Measurements from ENCODE around the gene C4orf17. TPM values are rescaled to one million over a fixed set of nuclear protein-coding genes. Genes with fewer than 3 reads are reported as not detected.

Gene C4orf17
- total RNA-seq, 1 donor from 2014 or later = not detected

DNA sequence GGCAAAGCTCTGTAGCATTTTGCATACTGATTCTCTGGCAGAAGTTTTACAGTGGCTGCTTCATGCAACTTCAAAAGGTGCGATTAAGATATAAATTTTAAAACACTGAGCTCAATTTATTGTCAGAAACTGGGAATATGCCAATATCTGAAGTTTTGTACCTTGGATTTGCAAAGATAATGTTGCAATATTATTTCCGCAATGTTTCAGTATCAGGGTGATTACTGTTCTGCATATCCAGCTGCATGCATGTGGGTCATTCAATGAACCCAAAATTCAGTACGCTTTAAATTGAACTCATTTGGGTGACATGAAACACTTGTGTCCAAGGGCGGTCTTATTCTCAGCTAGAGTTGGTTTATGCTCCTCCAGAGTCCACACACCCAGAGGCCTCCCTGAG, 26.9 kb downstream of the C4orf17 start:
- Histone ChIP-seq H3K27ac (no peak overlapping the region), H3K4me1 (no peaks in the 10 kb centered on the region), H3K36me3 (no peaks in the 10 kb centered on the region), H3K27me3 (no peaks in the 10 kb centered on the region), H3K4me3 (no peak overlapping the region), H3K9me3 (no peaks in the 10 kb centered on the region)
- intact Hi-C loops (cut with DNase I) = no loop called here
- ATAC-seq (no peak), DNase-seq (no peak)
- TF ChIP-seq, protein P1, sequence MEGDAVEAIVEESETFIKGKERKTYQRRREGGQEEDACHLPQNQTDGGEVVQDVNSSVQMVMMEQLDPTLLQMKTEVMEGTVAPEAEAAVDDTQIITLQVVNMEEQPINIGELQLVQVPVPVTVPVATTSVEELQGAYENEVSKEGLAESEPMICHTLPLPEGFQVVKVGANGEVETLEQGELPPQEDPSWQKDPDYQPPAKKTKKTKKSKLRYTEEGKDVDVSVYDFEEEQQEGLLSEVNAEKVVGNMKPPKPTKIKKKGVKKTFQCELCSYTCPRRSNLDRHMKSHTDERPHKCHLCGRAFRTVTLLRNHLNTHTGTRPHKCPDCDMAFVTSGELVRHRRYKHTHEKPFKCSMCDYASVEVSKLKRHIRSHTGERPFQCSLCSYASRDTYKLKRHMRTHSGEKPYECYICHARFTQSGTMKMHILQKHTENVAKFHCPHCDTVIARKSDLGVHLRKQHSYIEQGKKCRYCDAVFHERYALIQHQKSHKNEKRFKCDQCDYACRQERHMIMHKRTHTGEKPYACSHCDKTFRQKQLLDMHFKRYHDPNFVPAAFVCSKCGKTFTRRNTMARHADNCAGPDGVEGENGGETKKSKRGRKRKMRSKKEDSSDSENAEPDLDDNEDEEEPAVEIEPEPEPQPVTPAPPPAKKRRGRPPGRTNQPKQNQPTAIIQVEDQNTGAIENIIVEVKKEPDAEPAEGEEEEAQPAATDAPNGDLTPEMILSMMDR (IDR thresholded peaks at IDR 0.05) = no peak

DNA sequence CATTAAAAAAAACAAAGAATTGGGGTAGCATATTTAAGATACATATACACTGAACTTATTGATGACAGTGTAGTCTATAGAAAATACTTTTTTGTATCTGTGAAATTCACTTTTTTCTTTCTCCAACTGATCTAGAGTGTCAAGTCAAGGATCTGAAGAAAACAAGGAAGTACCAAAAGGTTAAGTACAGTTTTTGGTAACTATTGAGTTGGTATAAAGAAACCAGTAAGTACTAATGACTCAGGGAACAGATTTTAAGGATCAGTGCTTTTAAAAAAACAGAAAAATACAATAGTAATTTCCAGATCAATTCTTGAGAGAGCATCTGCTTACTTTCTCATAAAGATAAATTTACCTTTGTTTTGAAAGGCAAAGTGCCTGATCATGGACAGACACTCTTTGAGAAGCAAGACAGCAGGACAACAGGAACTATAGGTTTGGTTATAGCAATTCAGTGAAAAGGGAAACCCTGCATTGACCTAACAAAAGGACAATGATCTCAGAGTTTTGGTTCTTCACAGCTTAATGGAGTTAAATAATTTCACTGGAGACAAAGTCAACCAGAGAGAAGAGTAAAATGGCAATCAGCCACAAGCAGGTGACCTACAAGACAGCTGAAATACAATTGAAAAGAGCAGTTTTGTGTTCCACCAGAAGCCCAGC, 29.6 kb downstream of the C4orf17 start:
- intact Hi-C loops (cut with DNase I) = no loop called here
- ATAC-seq (no peak), DNase-seq (no peak)
- no peaks in the 10 kb centered on the region for H3K9me3 ChIP-seq
- no peak overlapping the region for H3K4me3 ChIP-seq
- H3K27me3 ChIP-seq = no peaks in the 10 kb centered on the region
- H3K27ac ChIP-seq = no peak overlapping the region
- TF ChIP-seq, protein P1 (IDR thresholded peaks at IDR 0.05) = no peak
- no peaks in the 10 kb centered on the region for H3K36me3 ChIP-seq
- no peaks in the 10 kb centered on the region for H3K4me1 ChIP-seq

DNA sequence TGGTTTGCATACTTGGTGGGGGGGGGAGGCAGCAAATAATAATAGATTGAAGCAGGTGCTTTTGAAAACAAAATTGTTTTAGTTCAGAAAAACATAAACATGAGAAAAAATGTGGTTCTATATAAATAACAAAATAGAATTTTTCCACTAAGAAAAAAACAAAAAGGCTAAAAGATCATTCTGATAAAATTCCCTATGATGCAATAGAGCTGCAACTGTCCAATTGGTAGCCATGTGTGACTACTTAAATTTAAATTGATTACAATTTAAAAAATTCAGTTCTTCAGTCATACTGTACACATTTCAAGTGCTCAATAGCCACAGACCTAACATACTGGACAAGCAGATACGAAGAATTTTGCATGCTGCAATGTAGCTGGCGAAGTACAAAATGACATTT, 42.1 kb downstream of the C4orf17 start:
- DNase-seq = no peak

DNA sequence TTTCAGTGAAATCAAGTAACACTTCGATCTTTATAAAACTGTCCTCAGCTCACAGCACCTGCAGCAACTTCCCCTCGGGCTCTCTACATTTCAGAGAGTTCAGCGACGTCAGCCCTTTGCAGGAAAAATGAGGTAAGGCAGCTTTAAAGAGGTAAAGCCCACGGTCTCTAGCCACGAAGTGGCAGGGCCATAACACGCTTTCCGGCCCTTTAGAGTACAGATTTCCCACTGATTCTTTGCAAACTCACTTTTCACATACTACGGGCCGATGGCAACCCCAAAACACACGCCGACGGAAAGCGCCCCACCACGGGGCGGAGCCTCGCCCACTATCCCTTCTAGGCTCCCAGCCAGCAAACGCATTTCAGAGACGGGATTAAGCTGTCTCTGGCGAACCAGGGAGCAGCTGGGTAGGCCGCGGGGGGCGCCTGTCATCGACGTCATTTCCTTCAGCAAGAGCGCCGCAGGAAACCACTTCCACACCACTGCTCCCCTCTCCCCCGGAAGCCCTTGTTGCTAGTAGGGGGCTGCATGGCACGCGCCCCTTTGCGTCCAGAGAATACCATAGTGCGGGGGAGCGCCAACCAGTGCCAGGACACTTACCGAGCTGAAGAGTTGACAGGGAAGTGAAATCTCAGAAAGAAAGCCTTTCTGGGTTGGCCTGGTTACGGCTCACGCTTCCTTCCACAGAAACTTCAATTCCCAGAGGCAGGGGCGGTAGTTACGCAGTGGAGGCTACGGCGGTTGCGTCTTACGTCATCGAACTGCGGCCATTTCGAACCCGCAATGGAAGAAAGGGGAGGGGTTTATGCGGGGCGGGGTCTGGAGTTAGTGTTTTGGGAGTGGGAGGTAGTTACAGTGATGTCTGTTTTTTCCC, 52.7 kb downstream of the C4orf17 start, which contains the start of gene TRMT10A:
Gene TRMT10A (minus strand): TSS at position 730 of the 877 bp plus-strand sequence. CDS start 4,701 bp downstream, outside the sequence.
- DNase-seq (peak; percentile 99), ATAC-seq (peak; percentile 97)
- H3K27me3 ChIP-seq = no peaks in the 10 kb centered on the region
- TF ChIP-seq, protein P1 (IDR thresholded peaks at IDR 0.05) = no peak
- no peaks in the 10 kb centered on the region for H3K9me3 ChIP-seq
- peak within 1 kb of the TSS; percentile 68 for H3K4me3 ChIP-seq
- peaks cover 5% of the 10 kb centered on the region for H3K4me1 ChIP-seq
- no peaks in the 10 kb centered on the region for H3K36me3 ChIP-seq
- intact Hi-C loops (cut with DNase I) = loop anchor here (10.0 kb wide), 1 partner anchor 241 kb away; no protein-coding TSS in a partner anchor
- peak within 1 kb of the TSS; percentile 98 for H3K27ac ChIP-seq

More for the DNA sequence above, 42.1 kb downstream of the C4orf17 start:
- no peak for ATAC-seq
- Histone ChIP-seq H3K4me1 (no peaks in the 10 kb centered on the region), H3K27me3 (no peaks in the 10 kb centered on the region), H3K4me3 (no peak overlapping the region), H3K9me3 (no peaks in the 10 kb centered on the region), H3K36me3 (peaks cover 11% of the 10 kb centered on the region), H3K27ac (no peak overlapping the region)
- intact Hi-C loops (cut with DNase I) = no loop called here
- TF ChIP-seq, protein P1 (IDR thresholded peaks at IDR 0.05) = no peak

DNA sequence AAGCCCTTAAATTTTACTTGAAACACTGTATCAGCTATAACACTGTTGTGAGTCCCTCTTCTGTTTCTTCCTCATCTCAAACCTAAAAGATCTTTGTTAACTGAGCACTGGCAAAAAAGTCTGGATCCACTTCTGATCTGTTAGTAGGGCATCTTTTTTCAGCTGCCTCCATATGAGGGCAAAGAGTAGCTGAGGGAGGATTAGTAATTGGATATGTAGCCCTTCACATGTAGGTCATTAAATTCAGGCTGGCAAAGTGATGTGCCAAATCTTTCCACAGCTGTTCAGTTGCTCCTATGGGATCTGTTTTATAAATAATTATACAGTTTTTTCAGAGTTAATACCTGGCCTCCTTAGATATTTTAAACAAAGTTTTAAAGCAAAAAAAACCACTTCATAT, 54.1 kb downstream of the C4orf17 start:
- TF ChIP-seq, protein P1 (IDR thresholded peaks at IDR 0.05) = no peak
- H3K4me3 ChIP-seq = no peak overlapping the region
- DNase-seq (no peak), ATAC-seq (no peak)
- no peaks in the 10 kb centered on the region for H3K9me3 ChIP-seq
- no peak overlapping the region for H3K27ac ChIP-seq
- intact Hi-C loops (cut with DNase I) = loop anchor here (10.0 kb wide), 1 partner anchor 240 kb away; no protein-coding TSS in a partner anchor
- H3K36me3 ChIP-seq = no peaks in the 10 kb centered on the region
- H3K27me3 ChIP-seq = no peaks in the 10 kb centered on the region
- H3K4me1 ChIP-seq = peaks cover 5% of the 10 kb centered on the region
